Osteocyte (in vitro differentiated cells): ENCODE results near the gene PLAAT3. TPM values are rescaled to one million over a fixed set of nuclear protein-coding genes. Genes with fewer than 3 reads are reported as not detected.
"Not testable (repeated sequence)": the region's sequence is repeated elsewhere in the genome, so short reads cannot be mapped to it uniquely, and the experiment has no call there.

Source experiments
- DNase-seq: peaks from one replicate; pipeline ENCODE4 v3.0.0; 2021; ENCODE audit warnings: mixed read lengths; ENCODE audit not compliant: unreplicated experiment; ENCODE audit errors: extremely low spot score
- H3K27ac Mint-ChIP-seq: one replicate; pipeline ENCODE4 v1.8.0; 2021; ENCODE audit warnings: mild to moderate bottlenecking, mixed read lengths; ENCODE audit not compliant: unreplicated experiment
- H3K27me3 Mint-ChIP-seq: one replicate; pipeline ENCODE4 v1.8.0; 2021; ENCODE audit warnings: mixed read lengths; ENCODE audit not compliant: unreplicated experiment
- H3K36me3 Mint-ChIP-seq: one replicate; pipeline ENCODE4 v1.8.0; 2021; ENCODE audit warnings: mixed read lengths; ENCODE audit not compliant: unreplicated experiment
- H3K4me1 Mint-ChIP-seq: one replicate; pipeline ENCODE4 v1.8.0; 2021; ENCODE audit warnings: mixed read lengths; ENCODE audit not compliant: unreplicated experiment
- H3K4me3 Mint-ChIP-seq: one replicate; pipeline ENCODE4 v1.8.0; 2021; ENCODE audit warnings: mild to moderate bottlenecking, moderate library complexity, mixed read lengths; ENCODE audit not compliant: unreplicated experiment
- H3K9me3 Mint-ChIP-seq: one replicate; pipeline ENCODE4 v1.8.0; 2021; ENCODE audit warnings: mixed read lengths; ENCODE audit not compliant: unreplicated experiment
- CTCF ChIP-seq: fragments of 200-600 bp; sonication (generic); IDR thresholded peaks from 2 replicates; pipeline ENCODE4 v1.5.0; 2021; ENCODE audit warnings: antibody characterized with exemption, mild to moderate bottlenecking, moderate library complexity
- total RNA-seq: library from RNA; stranded (reverse); gene quantifications from 2 replicates; pipeline ENCODE4 v1.2.1, GENCODE V29; 2021

PLAAT3 gene
- total RNA-seq, 1 donor from 2014 or later = 20.0 TPM

DNA sequence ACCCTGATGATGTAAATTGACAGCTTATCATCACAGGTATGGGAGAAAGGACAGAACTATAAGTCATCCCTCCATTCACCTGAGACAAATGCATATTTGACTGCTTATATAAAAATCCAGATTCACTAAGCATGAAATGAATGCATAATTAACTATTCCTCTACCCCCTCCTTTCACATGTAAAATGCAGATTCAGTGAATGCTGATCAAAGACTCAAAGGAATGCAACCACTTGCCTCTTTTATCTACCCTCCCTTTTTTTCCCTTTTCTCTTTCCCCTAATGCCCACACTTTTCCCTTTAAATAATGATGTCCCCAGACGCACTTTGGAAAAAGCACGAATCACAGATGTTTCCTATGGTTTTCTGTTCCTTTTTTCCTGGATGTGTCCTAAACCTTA, 82.1 kb downstream of the PLAAT3 start:
- Mint-ChIP-seq H3K4me3 (no peak overlapping the region), H3K36me3 (no peaks in the 10 kb centered on the region), H3K27ac (no peak overlapping the region), H3K4me1 (peaks cover 9% of the 10 kb centered on the region), H3K27me3 (peaks cover 56% of the 10 kb centered on the region), H3K9me3 (no peaks in the 10 kb centered on the region)
- no peak for DNase-seq
- no peak for TF ChIP-seq CTCF

DNA sequence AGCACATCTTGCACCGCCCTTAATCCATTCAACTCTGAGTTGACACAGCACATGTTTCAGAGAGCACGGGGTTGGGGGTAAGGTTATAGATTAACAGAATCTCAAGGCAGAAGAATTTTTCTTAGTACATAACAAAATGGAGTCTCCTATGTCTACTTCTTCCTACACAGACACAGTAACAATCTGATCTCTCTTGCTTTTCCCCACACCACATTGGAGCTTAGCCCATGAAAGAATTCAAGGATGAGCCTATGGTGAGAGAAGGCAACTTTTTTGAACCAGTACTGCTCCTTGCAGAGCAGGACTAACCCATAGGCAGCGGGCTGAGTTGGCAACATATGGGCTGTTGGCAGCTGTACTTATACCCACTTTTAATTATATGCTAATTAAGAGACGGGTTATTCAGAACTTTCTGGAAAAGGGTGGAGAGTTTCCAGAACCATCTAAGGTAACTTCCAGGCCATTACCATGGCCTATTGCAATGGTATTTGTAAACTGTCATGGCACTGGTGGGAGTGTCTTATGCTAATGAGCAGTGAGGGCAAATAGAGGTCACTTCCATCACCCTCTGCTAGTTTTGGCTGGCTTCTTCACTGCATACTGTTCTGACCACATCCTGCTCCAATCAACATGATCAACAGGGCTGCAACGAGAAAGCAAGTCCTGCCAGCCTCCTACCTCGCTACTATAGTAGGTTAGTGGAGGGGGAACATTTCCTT, 83.0 kb downstream of the PLAAT3 start:
- H3K36me3 Mint-ChIP-seq, H3K27ac Mint-ChIP-seq, H3K4me1 Mint-ChIP-seq, H3K9me3 Mint-ChIP-seq, DNase-seq, H3K4me3 Mint-ChIP-seq: not testable (repeated sequence)
- H3K27me3 Mint-ChIP-seq = peaks cover 58% of the 10 kb centered on the region

GRCh38 chr11:63530021-63530420, 84.2 kb downstream of the PLAAT3 start:
- Mint-ChIP-seq H3K27ac (no peak overlapping the region), H3K4me1 (peaks cover 1% of the 10 kb centered on the region), H3K36me3 (no peaks in the 10 kb centered on the region), H3K4me3 (no peak overlapping the region), H3K9me3 (no peaks in the 10 kb centered on the region), H3K27me3 (peaks cover 58% of the 10 kb centered on the region)
- no peak for TF ChIP-seq CTCF
- no peak for DNase-seq

GRCh38 chr11:63529373-63529772, 84.9 kb downstream of the PLAAT3 start:
- H3K4me1 Mint-ChIP-seq, H3K4me3 Mint-ChIP-seq, H3K36me3 Mint-ChIP-seq, H3K9me3 Mint-ChIP-seq, H3K27ac Mint-ChIP-seq, DNase-seq: not testable (repeated sequence)
- H3K27me3 Mint-ChIP-seq = peaks cover 55% of the 10 kb centered on the region

GRCh38 chr11:63528729-63529278, 85.4 kb downstream of the PLAAT3 start:
- not testable (repeated sequence) for H3K4me3 Mint-ChIP-seq, H3K9me3 Mint-ChIP-seq, H3K4me1 Mint-ChIP-seq, H3K36me3 Mint-ChIP-seq, DNase-seq, H3K27ac Mint-ChIP-seq
- peaks cover 50% of the 10 kb centered on the region for H3K27me3 Mint-ChIP-seq

DNA sequence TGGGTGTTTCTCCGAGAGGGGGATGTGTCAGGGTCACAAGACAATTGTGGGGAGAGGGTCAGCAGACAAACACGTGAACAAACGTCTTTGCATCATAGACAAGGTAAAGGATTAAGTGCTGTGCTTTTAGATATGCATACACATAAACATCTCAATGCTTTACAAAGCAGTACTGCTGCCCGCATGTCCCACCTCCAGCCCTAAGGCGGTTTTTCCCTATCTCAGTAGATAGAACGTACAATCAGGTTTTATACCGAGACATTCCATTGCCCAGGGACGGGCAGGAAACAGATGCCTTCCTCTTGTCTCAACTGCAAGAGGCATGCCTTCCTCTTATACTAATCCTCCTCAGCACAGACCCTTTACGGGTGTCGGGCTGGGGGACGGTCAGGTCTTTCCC, 86.1 kb downstream of the PLAAT3 start:
- not testable (repeated sequence) for H3K4me3 Mint-ChIP-seq
- peaks cover 48% of the 10 kb centered on the region for H3K27me3 Mint-ChIP-seq

GRCh38 chr11:63527667-63528066, 86.6 kb downstream of the PLAAT3 start:
- H3K27ac Mint-ChIP-seq = no peak overlapping the region

More for the DNA sequence above, 86.1 kb downstream of the PLAAT3 start:
- not testable (repeated sequence) for H3K36me3 Mint-ChIP-seq, H3K4me1 Mint-ChIP-seq, H3K9me3 Mint-ChIP-seq, DNase-seq, H3K27ac Mint-ChIP-seq

More at GRCh38 chr11:63527667-63528066, 86.6 kb downstream of the PLAAT3 start:
- peaks cover 46% of the 10 kb centered on the region for H3K27me3 Mint-ChIP-seq
- no peak overlapping the region for H3K4me3 Mint-ChIP-seq
- no peaks in the 10 kb centered on the region for H3K36me3 Mint-ChIP-seq
- TF ChIP-seq CTCF = no peak
- DNase-seq = no peak
- peaks cover 1% of the 10 kb centered on the region for H3K4me1 Mint-ChIP-seq
- no peaks in the 10 kb centered on the region for H3K9me3 Mint-ChIP-seq
